Myocyte (in vitro differentiated cells): ENCODE results near the gene DLG5. TPM values are rescaled to one million over a fixed set of nuclear protein-coding genes. Genes with fewer than 3 reads are reported as not detected.

ENCODE experiments used
- DNase-seq: peaks from one replicate; pipeline ENCODE4 v3.0.0-alpha.2; 2012; ENCODE audit warnings: low read depth
- total RNA-seq: library from RNA; depleted of rRNA; stranded (reverse); fragments of >200 nt; gene quantifications from 2 replicates; pipeline ENCODE4 v1.2.3, GENCODE V29; 2014

Gene DLG5
- total RNA-seq, 1 donor from 2014 or later: 12.2 TPM

- no peak for DNase-seq
These were observed 18.0 kb upstream of the DLG5 start for GRCh38 chr10:77944519-77944918.

- peak; percentile 60 for DNase-seq
These were observed 16.8 kb upstream of the DLG5 start for GRCh38 chr10:77943121-77943901.

GRCh38 chr10:77941790-77942189, 15.2 kb upstream of the DLG5 start:
- no peak for DNase-seq

- no peak for DNase-seq
These were observed 14.1 kb upstream of the DLG5 start for GRCh38 chr10:77940627-77941026.

GRCh38 chr10:77940225-77940624, 13.7 kb upstream of the DLG5 start:
- no peak for DNase-seq

GRCh38 chr10:77939561-77940001, 13.0 kb upstream of the DLG5 start:
- peak; percentile 60 for DNase-seq

GRCh38 chr10:77936697-77937567, 10.4 kb upstream of the DLG5 start:
- DNase-seq: no peak

- DNase-seq: no peak
These were observed 5.6 kb upstream of the DLG5 start for GRCh38 chr10:77932016-77932715.

GRCh38 chr10:77927402-77928246, 1.1 kb upstream of the DLG5 start:
- no peak for DNase-seq

- DNase-seq: peak; percentile 27
These were observed 575 bp downstream of the DLG5 start for GRCh38 chr10:77925795-77926565.

- DNase-seq: peak; percentile 57
These were observed 1.2 kb downstream of the DLG5 start for GRCh38 chr10:77925410-77925794.

- no peak for DNase-seq
These were observed 3.9 kb downstream of the DLG5 start for GRCh38 chr10:77922566-77923179.

GRCh38 chr10:77922055-77922454, 4.5 kb downstream of the DLG5 start:
- DNase-seq: no peak

- DNase-seq: no peak
These were observed 5.2 kb downstream of the DLG5 start for GRCh38 chr10:77921395-77921794.

- no peak for DNase-seq
These were observed 6.1 kb downstream of the DLG5 start for GRCh38 chr10:77920495-77920894.

- no peak for DNase-seq
These were observed 6.8 kb downstream of the DLG5 start for GRCh38 chr10:77919713-77920108.

GRCh38 chr10:77915319-77916105, 11.0 kb downstream of the DLG5 start:
- DNase-seq: no peak

- DNase-seq: no peak
These were observed 13.5 kb downstream of the DLG5 start for GRCh38 chr10:77913090-77913489.

GRCh38 chr10:77912576-77912975, 14.0 kb downstream of the DLG5 start:
- no peak for DNase-seq
